Neural crest cell (in vitro differentiated cells): ENCODE results near the gene ACER3. TPM values are rescaled to one million over a fixed set of nuclear protein-coding genes. Genes with fewer than 3 reads are reported as not detected.
"Not testable (repeated sequence)": the region's sequence is repeated elsewhere in the genome, so short reads cannot be mapped to it uniquely, and the experiment has no call there.

Experiments used
- DNase-seq: peaks from one replicate; pipeline ENCODE4 v3.0.0; 2021; ENCODE audit warnings: low read depth, mixed read lengths, low spot score
- H3K27ac Mint-ChIP-seq: one replicate; pipeline ENCODE4 v1.8.0; 2021; ENCODE audit warnings: mild to moderate bottlenecking, mixed read lengths; ENCODE audit not compliant: unreplicated experiment
- H3K27me3 Mint-ChIP-seq: 2 replicates; pipeline ENCODE4 v1.8.0; 2021; ENCODE audit warnings: low read depth, mild to moderate bottlenecking, mixed read lengths
- H3K36me3 Mint-ChIP-seq: 2 replicates; pipeline ENCODE4 v1.8.0; 2021; ENCODE audit warnings: low read depth, mild to moderate bottlenecking, mixed read lengths
- H3K4me1 Mint-ChIP-seq: 2 replicates; pipeline ENCODE4 v1.8.0; 2021; ENCODE audit warnings: mixed read lengths
- H3K4me3 Mint-ChIP-seq: one replicate; pipeline ENCODE4 v1.8.0; 2021; ENCODE audit warnings: mild to moderate bottlenecking, mixed read lengths
- H3K9me3 Mint-ChIP-seq: 2 replicates; pipeline ENCODE4 v1.8.0; 2021; ENCODE audit warnings: mixed read lengths
- total RNA-seq: library from RNA; stranded (reverse); gene quantifications from 2 replicates; pipeline ENCODE4 v1.2.1, GENCODE V29; 2021
- TF ChIP-seq, protein P1 (sequence below): fragments of 200-600 bp; sonication (generic); conservative IDR thresholded peaks from 2 replicates; pipeline ENCODE4 v1.5.0; 2021; ENCODE audit warnings: antibody characterized with exemption, mild to moderate bottlenecking

ACER3 gene
- total RNA-seq, 1 donor from 2014 or later, result 19.0 TPM

DNA sequence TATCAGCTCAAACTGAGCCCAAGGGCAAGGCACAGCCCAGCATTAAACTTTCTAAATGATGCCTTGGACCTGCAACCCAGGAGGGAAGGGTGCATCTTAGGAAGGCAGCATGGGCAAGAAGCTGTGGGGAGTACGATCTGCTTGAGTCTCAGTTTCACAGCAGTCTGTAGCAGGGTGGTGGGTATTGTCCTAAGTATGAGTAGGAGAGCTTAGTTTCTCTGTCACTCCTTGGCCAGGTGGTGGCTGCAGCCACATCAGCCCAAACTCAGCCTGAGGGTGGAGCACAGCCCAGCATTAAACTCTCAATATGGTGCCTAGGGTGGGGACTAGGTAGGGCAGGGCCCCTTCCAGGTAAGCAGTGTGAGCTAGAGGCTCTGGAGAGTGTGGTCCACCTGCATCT is 85.5 kb downstream of the ACER3 start:
- Mint-ChIP-seq H3K4me1 (no peaks in the 10 kb centered on the region), H3K27ac (no peak overlapping the region), H3K27me3 (no peaks in the 10 kb centered on the region), H3K4me3 (no peak overlapping the region), H3K9me3 (peaks cover 17% of the 10 kb centered on the region), H3K36me3 (peaks cover 18% of the 10 kb centered on the region)
- DNase-seq, result no peak
- TF ChIP-seq, protein P1, sequence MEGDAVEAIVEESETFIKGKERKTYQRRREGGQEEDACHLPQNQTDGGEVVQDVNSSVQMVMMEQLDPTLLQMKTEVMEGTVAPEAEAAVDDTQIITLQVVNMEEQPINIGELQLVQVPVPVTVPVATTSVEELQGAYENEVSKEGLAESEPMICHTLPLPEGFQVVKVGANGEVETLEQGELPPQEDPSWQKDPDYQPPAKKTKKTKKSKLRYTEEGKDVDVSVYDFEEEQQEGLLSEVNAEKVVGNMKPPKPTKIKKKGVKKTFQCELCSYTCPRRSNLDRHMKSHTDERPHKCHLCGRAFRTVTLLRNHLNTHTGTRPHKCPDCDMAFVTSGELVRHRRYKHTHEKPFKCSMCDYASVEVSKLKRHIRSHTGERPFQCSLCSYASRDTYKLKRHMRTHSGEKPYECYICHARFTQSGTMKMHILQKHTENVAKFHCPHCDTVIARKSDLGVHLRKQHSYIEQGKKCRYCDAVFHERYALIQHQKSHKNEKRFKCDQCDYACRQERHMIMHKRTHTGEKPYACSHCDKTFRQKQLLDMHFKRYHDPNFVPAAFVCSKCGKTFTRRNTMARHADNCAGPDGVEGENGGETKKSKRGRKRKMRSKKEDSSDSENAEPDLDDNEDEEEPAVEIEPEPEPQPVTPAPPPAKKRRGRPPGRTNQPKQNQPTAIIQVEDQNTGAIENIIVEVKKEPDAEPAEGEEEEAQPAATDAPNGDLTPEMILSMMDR, result no peak

DNA sequence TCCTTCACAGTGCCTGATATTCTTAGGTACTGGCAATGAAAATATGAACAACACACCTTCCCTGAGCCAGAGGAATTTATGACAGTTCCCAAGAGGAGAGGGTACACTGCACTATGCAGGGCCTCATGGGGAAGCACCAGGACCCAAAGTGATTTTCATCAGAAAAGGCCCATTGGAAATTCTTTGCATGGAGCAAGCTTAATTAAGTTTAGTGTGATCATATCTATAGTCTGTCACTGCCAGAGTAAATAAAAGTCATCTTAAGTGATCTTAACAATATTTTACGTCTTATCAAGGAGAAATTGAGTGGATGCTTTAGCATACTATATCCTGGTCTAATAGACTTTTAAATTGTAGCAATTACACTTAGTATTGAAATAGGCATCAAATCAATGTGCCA is 86.5 kb downstream of the ACER3 start:
- Mint-ChIP-seq H3K4me1 (no peaks in the 10 kb centered on the region), H3K27me3 (no peaks in the 10 kb centered on the region), H3K4me3 (no peak overlapping the region), H3K36me3 (peaks cover 18% of the 10 kb centered on the region), H3K9me3 (peaks cover 17% of the 10 kb centered on the region), H3K27ac (no peak overlapping the region)
- no peak for DNase-seq
- TF ChIP-seq, protein P1, result no peak

DNA sequence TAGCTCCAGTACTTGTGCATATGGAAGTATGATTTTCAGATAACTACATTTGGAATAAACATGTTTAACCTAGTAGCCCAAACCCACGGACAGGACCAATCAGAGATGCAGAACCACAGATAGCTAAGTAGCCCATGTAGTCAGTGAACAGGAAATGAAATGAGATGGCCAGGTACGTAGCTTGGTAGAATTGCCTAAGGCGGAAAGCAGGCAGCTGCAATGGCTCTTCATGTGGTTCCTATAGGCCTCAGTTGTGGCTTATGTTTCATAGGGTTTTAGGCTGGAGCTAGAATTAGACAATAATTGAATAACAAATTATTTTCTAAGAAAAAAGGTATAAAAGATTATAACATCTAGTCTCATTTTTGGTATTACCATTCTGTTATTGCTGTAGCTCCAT is 87.1 kb downstream of the ACER3 start:
- Mint-ChIP-seq H3K9me3 (peaks cover 11% of the 10 kb centered on the region), H3K4me3 (no peak overlapping the region), H3K36me3 (peaks cover 14% of the 10 kb centered on the region), H3K4me1 (no peaks in the 10 kb centered on the region), H3K27me3 (no peaks in the 10 kb centered on the region), H3K27ac (no peak overlapping the region)
- TF ChIP-seq, protein P1, result no peak
- no peak for DNase-seq

DNA sequence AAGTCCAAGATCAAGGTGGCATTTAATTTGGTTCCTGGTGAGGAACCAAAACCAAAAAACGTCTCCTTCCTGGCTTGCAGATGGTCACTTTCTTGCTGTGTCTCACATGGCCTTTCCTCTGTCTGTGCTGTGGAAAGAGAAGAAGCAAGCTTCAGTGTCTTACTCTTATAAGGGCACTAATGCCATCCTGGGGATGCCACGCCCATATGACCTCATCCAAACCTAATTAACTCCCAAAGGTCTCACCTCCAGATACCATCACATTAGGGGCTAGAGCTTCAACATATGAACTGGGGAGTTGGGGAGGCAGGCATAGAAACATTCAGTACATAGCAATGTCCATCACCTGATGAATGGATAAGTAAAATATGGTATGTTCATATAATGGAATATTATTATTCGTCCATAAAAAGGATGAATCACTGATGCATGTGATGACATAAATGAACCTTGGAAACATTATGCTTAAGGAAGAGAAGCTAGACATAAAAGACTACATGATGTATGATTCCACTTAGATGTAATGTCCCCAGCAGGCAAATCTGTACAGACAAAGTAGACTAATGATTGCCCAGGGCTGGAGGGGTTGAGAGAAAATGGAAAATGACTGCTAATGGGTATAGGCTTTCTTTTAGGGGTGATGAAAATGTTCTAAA is 94.9 kb downstream of the ACER3 start:
- no peaks in the 10 kb centered on the region for H3K9me3 Mint-ChIP-seq
- TF ChIP-seq, protein P1, result no peak
- no peak overlapping the region for H3K27ac Mint-ChIP-seq
- no peak overlapping the region for H3K4me3 Mint-ChIP-seq
- DNase-seq, result no peak
- no peaks in the 10 kb centered on the region for H3K27me3 Mint-ChIP-seq
- peaks cover 2% of the 10 kb centered on the region for H3K36me3 Mint-ChIP-seq
- no peaks in the 10 kb centered on the region for H3K4me1 Mint-ChIP-seq

DNA sequence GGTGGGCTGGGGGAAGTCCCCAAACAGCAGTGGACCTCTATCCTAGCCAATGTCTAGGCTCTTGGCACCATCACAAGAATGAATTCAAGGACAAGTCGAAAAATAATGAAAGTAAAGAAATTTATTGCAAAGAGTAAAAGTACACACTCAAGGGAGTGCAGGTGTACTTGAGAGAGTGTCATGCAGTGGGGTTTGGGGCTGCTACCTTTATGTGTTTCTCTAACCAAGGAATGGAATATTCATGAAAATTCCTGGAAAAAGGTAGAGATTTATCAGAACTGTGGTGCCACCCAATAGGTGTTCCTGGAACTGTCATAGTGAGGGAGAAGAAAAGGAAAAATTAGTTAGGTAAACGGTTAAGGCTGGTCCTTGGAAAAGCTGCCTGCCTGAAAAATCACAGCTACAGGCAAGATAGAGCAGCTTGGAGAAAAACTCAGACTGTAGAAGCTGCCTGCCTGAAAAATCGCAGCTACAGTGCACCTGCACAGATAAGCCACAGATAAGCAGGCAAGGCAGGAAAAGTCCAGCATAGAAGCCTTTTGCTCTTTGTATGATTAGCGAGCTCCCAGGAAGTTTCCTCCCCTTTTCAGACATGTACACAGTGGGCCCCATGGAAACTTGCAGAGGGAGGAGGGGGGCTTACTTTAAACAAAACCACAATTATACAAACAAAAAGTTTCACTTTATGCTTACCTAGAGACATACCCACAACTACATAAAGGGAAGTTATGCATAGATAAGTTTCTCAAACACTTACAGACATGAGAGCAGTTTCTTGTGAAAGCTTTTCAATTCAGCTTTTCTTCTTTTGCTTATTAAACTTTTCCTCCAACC is 102.1 kb downstream of the ACER3 start:
- no peaks in the 10 kb centered on the region for H3K4me1 Mint-ChIP-seq
- peaks cover 31% of the 10 kb centered on the region for H3K36me3 Mint-ChIP-seq
- H3K9me3 Mint-ChIP-seq, result no peaks in the 10 kb centered on the region
- no peak for DNase-seq
- H3K4me3 Mint-ChIP-seq, result no peak overlapping the region
- H3K27me3 Mint-ChIP-seq, result no peaks in the 10 kb centered on the region
- TF ChIP-seq, protein P1, result no peak
- H3K27ac Mint-ChIP-seq, result no peak overlapping the region

DNA sequence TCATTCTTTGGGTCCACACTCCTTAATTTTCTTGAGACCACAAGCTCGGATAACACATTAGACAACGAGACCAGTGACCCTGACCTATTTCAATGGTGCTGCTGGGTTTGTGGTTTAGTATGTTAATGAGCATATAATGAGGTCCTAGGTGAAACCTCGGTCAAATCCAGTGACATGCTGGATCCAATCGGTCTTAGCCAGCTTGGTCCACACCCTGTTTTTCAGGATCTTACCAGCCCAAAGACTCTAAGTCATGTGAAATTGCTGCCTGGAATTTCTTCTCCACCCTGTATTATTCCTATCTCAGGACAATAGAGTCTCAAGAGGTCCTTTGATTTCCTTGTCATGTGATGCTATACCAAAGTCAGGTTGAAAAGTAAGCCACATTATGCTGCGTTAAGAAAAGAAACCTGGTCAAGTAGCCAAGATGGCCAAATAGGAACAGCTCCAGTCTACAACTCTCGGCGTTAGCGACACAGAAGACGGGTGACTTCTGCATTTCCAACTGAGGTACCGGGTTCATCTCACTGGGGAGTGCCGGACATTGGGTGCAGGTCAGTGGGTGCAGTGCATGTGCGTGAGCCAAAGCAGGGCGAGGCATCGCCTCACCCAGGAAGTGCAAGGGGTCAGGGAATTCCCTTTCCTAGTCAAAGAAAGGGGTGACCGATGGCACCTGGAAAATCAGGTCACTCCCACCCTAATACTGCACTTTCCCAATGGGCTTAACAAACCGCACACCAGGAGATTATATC is 102.9 kb downstream of the ACER3 start:
- H3K36me3 Mint-ChIP-seq, result peaks cover 31% of the 10 kb centered on the region
- DNase-seq, H3K4me1 Mint-ChIP-seq, H3K27me3 Mint-ChIP-seq, H3K27ac Mint-ChIP-seq, H3K9me3 Mint-ChIP-seq, H3K4me3 Mint-ChIP-seq: not testable (repeated sequence)
